Calu3 (cell line): ENCODE data around the gene SEMA5A. TPM values are rescaled to one million over a fixed set of nuclear protein-coding genes. Genes with fewer than 3 reads are reported as not detected.

ENCODE experiments used
- BruUV-seq: library from RNA; stranded (reverse); fragments of 400-500 nt; replicated peaks from 2 replicates; lab custom pipeline; 2021; lab: Mats Ljungman, UMichigan
- CTCF ChIA-PET: fragments of 300-600 bp; sonication (Branson Sonifier 250); formaldehyde crosslinking; loops from one replicate; lab custom pipeline; 2022; ENCODE audit warnings: antibody characterized with exemption; lab: Charles Lee
- DNase-seq: peaks from one replicate; pipeline ENCODE4 v3.0.0; 2022
- H3K27ac Mint-ChIP-seq: one replicate; pipeline ENCODE4 v1.8.0; 2022; ENCODE audit warnings: mixed read lengths; ENCODE audit not compliant: unreplicated experiment
- H3K27me3 Mint-ChIP-seq: one replicate; pipeline ENCODE4 v1.8.0; 2022; ENCODE audit warnings: mixed read lengths; ENCODE audit not compliant: unreplicated experiment
- H3K36me3 Mint-ChIP-seq: one replicate; pipeline ENCODE4 v1.8.0; 2022; ENCODE audit warnings: mild to moderate bottlenecking, moderate library complexity, mixed read lengths; ENCODE audit not compliant: insufficient read depth, unreplicated experiment
- H3K4me1 Mint-ChIP-seq: one replicate; pipeline ENCODE4 v1.8.0; 2022; ENCODE audit warnings: mild to moderate bottlenecking, low read depth, mixed read lengths; ENCODE audit not compliant: unreplicated experiment
- H3K4me3 Mint-ChIP-seq: one replicate; pipeline ENCODE4 v1.8.0; 2022; ENCODE audit warnings: mild to moderate bottlenecking, low read depth, moderate library complexity, mixed read lengths; ENCODE audit not compliant: unreplicated experiment
- H3K9me3 Mint-ChIP-seq: one replicate; pipeline ENCODE4 v1.8.0; 2022; ENCODE audit warnings: low read depth, mixed read lengths; ENCODE audit not compliant: unreplicated experiment
- intact Hi-C: fragments of 100-400 bp; cut with micrococcal nuclease; formaldehyde crosslinking; loops from one replicate; pipeline ENCODE4 v1.10.0; 2022; ENCODE audit not compliant: unreplicated experiment
- total RNA-seq: library from RNA; stranded (reverse); gene quantifications from 2 replicates; pipeline ENCODE4 v1.2.3, GENCODE V29; 2022
- TF ChIP-seq, protein P1 (sequence below): fragments of 200-600 bp; IDR thresholded peaks from one replicate; pipeline ENCODE4 v1.8.0; 2022; ENCODE audit warnings: antibody characterized with exemption; ENCODE audit not compliant: unreplicated experiment

Gene SEMA5A
- total RNA-seq, 1 experiment from 2014 or later: 0.52 TPM

DNA sequence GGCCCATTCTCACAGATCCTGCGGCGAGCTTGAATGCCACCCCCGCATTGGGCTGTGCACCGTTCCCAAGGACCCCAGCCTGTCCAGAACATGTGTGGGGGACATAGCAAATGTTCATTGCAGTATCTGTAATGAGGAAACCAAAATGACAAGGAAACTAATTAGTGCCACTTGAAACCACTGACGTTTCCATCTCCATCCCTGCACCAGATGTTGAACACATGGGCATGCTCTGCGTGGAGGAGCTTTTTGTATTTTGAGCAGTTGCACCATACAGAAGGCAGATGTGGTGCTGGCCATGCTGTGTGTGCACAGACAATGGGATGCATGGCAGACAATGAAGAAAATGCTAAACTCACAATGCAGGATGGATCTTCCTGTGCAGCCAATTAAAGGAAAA, 437.7 kb downstream of the SEMA5A start:
- TF ChIP-seq, protein P1, sequence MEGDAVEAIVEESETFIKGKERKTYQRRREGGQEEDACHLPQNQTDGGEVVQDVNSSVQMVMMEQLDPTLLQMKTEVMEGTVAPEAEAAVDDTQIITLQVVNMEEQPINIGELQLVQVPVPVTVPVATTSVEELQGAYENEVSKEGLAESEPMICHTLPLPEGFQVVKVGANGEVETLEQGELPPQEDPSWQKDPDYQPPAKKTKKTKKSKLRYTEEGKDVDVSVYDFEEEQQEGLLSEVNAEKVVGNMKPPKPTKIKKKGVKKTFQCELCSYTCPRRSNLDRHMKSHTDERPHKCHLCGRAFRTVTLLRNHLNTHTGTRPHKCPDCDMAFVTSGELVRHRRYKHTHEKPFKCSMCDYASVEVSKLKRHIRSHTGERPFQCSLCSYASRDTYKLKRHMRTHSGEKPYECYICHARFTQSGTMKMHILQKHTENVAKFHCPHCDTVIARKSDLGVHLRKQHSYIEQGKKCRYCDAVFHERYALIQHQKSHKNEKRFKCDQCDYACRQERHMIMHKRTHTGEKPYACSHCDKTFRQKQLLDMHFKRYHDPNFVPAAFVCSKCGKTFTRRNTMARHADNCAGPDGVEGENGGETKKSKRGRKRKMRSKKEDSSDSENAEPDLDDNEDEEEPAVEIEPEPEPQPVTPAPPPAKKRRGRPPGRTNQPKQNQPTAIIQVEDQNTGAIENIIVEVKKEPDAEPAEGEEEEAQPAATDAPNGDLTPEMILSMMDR: no peak
- intact Hi-C loops: no loop called here
- Mint-ChIP-seq H3K36me3 (no peaks in the 10 kb centered on the region), H3K4me1 (no peaks in the 10 kb centered on the region), H3K4me3 (no peak overlapping the region), H3K27ac (no peak overlapping the region), H3K27me3 (no peaks in the 10 kb centered on the region), H3K9me3 (peaks cover 10% of the 10 kb centered on the region)
- BruUV-seq: no TSS peak
- DNase-seq: no peak
- CTCF ChIA-PET: no interaction called here

DNA sequence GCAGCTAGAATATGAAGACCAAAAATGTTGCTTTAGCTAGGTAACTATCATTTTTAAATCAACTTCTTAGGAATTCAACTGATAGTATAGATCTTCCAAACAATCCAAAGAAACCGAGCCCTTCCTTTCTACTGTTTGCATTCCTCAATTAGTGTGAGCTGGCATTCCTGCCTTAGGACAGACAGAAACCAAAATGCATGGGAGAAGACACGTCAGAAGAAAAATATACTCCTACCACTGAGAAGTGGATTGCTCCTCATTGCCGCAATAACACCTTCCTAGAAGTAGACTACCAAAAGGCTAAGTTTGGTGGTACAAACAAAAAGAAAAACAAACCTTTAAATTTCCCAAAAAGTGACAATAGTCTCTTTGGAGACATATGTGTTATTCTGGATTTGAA, 440.0 kb downstream of the SEMA5A start:
- TF ChIP-seq, protein P1: no peak
- Mint-ChIP-seq H3K36me3 (no peaks in the 10 kb centered on the region), H3K4me3 (no peak overlapping the region), H3K4me1 (no peaks in the 10 kb centered on the region), H3K27me3 (no peaks in the 10 kb centered on the region), H3K9me3 (peaks cover 10% of the 10 kb centered on the region), H3K27ac (no peak overlapping the region)
- no peak for DNase-seq
- no TSS peak for BruUV-seq
- intact Hi-C loops: no loop called here
- CTCF ChIA-PET: no interaction called here

DNA sequence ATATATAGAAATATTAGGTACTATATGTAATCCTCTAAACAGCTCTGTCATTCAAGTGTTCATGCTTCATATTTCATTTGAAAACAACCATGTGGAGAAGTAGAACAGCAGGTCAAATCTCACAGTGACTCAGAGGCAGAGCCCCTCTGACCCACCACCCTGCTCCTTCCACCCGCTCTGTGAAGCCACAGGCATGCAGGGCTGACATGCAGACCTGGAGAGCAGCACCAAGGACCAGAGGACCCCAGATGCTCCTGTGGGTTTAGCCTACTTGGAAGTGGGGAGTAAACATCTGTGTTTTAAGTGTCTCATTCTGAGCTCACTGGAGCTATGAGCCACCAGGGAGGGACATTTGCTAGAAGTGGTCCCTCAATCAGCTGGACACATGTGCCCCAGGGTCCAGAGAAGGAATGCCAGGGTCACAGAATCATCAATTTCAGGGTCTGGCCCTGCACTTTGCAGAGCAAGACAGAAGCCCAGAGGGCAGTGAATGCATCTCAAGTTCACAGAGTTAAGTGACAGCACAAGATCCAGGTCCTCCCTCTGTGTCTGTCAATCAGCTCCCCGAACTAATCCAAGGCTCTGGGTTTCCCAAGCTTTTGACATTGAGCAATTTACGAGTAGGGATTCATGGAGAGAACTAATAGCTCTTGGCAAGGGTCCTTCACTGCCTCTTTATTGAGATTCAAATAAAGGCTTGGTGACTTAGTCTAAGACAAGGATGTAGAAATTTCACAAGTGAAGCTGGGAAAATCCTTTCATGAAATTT, 441.1 kb downstream of the SEMA5A start:
- Mint-ChIP-seq H3K27ac (no peak overlapping the region), H3K36me3 (no peaks in the 10 kb centered on the region), H3K27me3 (no peaks in the 10 kb centered on the region), H3K4me3 (no peak overlapping the region), H3K9me3 (peaks cover 4% of the 10 kb centered on the region), H3K4me1 (no peaks in the 10 kb centered on the region)
- no peak for DNase-seq
- TF ChIP-seq, protein P1: no peak
- intact Hi-C loops: no loop called here
- CTCF ChIA-PET: no interaction called here
- no TSS peak for BruUV-seq

DNA sequence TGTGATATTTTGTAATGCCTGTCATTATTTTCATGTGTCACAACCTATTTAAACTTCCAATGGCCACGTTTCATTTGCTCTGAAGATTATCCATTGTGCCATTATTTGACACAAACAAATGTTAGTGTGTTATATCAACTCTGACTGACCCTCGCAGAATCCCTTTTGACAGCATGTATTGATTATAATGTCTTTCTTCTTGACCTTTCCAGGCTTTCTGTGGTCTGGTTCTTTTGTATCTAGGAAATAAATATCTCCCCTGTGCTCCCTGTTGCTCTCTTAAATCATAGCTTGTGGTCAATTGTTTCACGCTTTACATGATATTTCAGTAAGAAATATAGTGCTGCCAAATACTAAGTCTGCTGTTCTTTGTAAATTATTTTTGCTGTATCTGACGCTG, 442.6 kb downstream of the SEMA5A start:
- no peak for DNase-seq
- Mint-ChIP-seq H3K4me1 (no peaks in the 10 kb centered on the region), H3K27ac (no peak overlapping the region), H3K9me3 (peaks cover 3% of the 10 kb centered on the region), H3K36me3 (no peaks in the 10 kb centered on the region), H3K4me3 (no peak overlapping the region), H3K27me3 (no peaks in the 10 kb centered on the region)
- BruUV-seq: no TSS peak
- CTCF ChIA-PET: no interaction called here
- intact Hi-C loops: no loop called here
- TF ChIP-seq, protein P1: no peak
